Activated CD4-positive, alpha-beta T cell treated with anti-CD3 and anti-CD28 coated beads, Interleukin-2, amount 10 ng/mL, durations not matched to agents 7 days and 5 days (primary cell): ENCODE data around the gene MPZL3. TPM values are rescaled to one million over a fixed set of nuclear protein-coding genes. Genes with fewer than 3 reads are reported as not detected.

Experiments used
- CTCF ChIA-PET: fragments of 350-600 bp; sonication (Branson Sonifier 250); formaldehyde crosslinking; loops from one replicate; lab custom pipeline; 2021; ENCODE audit warnings: antibody characterized with exemption; lab: Charles Lee
- POLR2A ChIA-PET: fragments of 350-600 bp; sonication (Branson Sonifier 250); formaldehyde crosslinking; loops from one replicate; lab custom pipeline; 2021; ENCODE audit warnings: antibody characterized with exemption; lab: Charles Lee
- DNase-seq: peaks from one replicate; pipeline ENCODE4 v3.0.0-alpha.2; 2020
- H3K27ac Mint-ChIP-seq: one replicate; pipeline ENCODE4 v1.8.0; 2021; ENCODE audit warnings: mild to moderate bottlenecking, moderate library complexity, mixed read lengths
- H3K27me3 Mint-ChIP-seq: one replicate; pipeline ENCODE4 v1.8.0; 2021; ENCODE audit warnings: mixed read lengths
- H3K36me3 Mint-ChIP-seq: one replicate; pipeline ENCODE4 v1.8.0; 2021; ENCODE audit warnings: low read depth, mixed read lengths
- H3K4me1 Mint-ChIP-seq: one replicate; pipeline ENCODE4 v1.8.0; 2021; ENCODE audit warnings: mixed read lengths
- H3K4me3 Mint-ChIP-seq: one replicate; pipeline ENCODE4 v1.8.0; 2021; ENCODE audit warnings: mild to moderate bottlenecking, moderate library complexity, mixed read lengths
- H3K9me3 Mint-ChIP-seq: one replicate; pipeline ENCODE4 v1.8.0; 2021; ENCODE audit warnings: mixed read lengths
- total RNA-seq, 2 experiments: library from RNA; stranded (reverse); gene quantifications; one replicate each; pipeline ENCODE4 v1.2.3, GENCODE V29; 2021

Gene MPZL3
- total RNA-seq, 2 experiments from 2014 or later: 21.2 to 22.0 TPM

GRCh38 chr11:118263695-118264568 lies 11.8 kb upstream of the MPZL3 start, which contains the start of gene MPZL2:
MPZL2 (minus strand) TSS chr11:118264297; CDS start chr11:118264153, 144 bp downstream.
- Mint-ChIP-seq H3K36me3 (peaks cover 19% of the 10 kb centered on the region), H3K27me3 (peaks cover 10% of the 10 kb centered on the region), H3K4me1 (peaks cover 55% of the 10 kb centered on the region), H3K9me3 (no peaks in the 10 kb centered on the region), H3K27ac (peak within 1 kb of the TSS; percentile 77), H3K4me3 (peak within 1 kb of the TSS; percentile 74)
- DNase-seq: peak; percentile 37
- ChIA-PET CTCF (interaction anchor here (0.9 to 1.4 kb wide), 6 partner anchors 11 to 61 kb away, joined by 3 to 4 read pairs (median 3); no protein-coding TSS in a partner anchor), POLR2A (no interaction called here)

GRCh38 chr11:118263112-118263511 lies 10.9 kb upstream of the MPZL3 start:
- Mint-ChIP-seq H3K4me3 (peak overlapping the region; percentile 74), H3K27me3 (peaks cover 10% of the 10 kb centered on the region), H3K27ac (peak overlapping the region; percentile 77), H3K36me3 (peaks cover 27% of the 10 kb centered on the region), H3K4me1 (peaks cover 61% of the 10 kb centered on the region), H3K9me3 (peaks cover 6% of the 10 kb centered on the region)
- DNase-seq: no peak
- CTCF ChIA-PET: interaction anchor here (1.2 to 1.4 kb wide), 3 partner anchors 12 to 65 kb away, joined by 3 to 4 read pairs (median 4); no protein-coding TSS in a partner anchor
- POLR2A ChIA-PET: no interaction called here

DNA sequence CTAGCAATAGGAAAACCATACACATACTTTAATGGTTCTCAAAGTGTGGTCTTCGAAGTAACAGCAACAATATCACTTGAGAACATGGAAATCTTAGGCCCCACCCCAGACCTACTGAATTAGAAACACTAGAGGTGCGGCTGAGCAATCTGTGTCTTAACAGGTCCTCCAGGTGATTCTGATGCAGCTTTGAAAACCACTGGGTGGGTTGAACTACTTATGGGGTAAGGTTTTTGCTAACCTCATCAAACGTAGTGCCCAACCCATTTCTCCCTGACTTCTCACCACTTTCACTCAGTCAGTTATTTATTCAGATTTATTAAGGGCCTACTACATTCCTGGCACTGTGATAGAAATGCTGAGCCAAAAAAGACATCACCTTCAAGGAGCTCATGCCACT lies 8.2 kb upstream of the MPZL3 start:
- Mint-ChIP-seq H3K4me3 (no peak overlapping the region), H3K36me3 (peaks cover 34% of the 10 kb centered on the region), H3K4me1 (peaks cover 58% of the 10 kb centered on the region), H3K27me3 (peaks cover 10% of the 10 kb centered on the region), H3K9me3 (peaks cover 7% of the 10 kb centered on the region), H3K27ac (no peak overlapping the region)
- no peak for DNase-seq
- CTCF ChIA-PET: interaction anchor here (1.0 to 1.6 kb wide), 5 partner anchors 8 to 87 kb away, joined by 3 to 5 read pairs (median 3); partner anchors contain the start of gene MPZL3
- POLR2A ChIA-PET: no interaction called here

DNA sequence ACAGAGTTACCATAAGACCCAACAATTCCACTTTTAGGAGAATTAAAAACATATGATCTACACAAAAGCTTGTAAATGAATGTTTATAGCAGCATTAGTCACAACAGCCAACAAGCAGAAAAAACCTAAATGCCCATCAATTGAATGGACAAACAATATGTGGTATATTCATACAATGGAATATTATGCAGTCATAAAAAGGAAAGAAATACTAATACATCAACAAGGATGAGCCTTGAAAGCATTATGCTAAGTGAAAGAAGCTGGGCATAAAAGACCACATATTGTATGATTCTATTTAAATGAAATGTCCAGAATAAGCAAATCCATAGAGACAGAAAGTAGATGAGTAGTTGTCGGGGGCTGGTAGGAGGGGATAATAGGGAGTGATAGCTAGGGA lies 7.0 kb upstream of the MPZL3 start:
- Mint-ChIP-seq H3K27ac (no peak overlapping the region), H3K27me3 (no peaks in the 10 kb centered on the region), H3K4me1 (peaks cover 55% of the 10 kb centered on the region), H3K4me3 (no peak overlapping the region), H3K9me3 (peaks cover 7% of the 10 kb centered on the region), H3K36me3 (peaks cover 34% of the 10 kb centered on the region)
- DNase-seq: no peak
- ChIA-PET POLR2A (no interaction called here), CTCF (interaction anchor here (0.7 to 1.4 kb wide), 7 partner anchors 8 to 309 kb away, joined by 3 to 4 read pairs (median 3); no protein-coding TSS in a partner anchor)

DNA sequence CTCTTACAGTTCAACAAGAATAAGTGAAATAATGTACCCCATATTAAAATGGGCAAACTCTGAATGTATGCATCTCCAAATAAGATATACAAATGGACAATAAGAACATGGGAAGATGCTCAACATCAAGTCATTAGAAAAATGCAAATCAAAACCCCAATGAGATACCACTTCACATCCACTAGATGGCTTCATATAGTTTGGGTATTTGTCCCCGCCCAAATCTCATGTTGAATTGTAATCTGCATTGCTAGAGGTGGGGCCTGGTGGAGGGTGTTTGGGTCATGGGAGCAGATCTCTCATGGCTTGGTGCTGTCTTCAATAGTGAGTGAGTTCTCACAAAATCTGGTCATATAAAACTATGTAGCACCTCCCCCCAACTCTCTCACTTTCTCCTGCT lies 6.2 kb upstream of the MPZL3 start:
- H3K4me3 Mint-ChIP-seq: no peak overlapping the region
- peaks cover 34% of the 10 kb centered on the region for H3K36me3 Mint-ChIP-seq
- CTCF ChIA-PET: interaction anchor here (0.7 to 1.4 kb wide), 6 partner anchors 12 to 310 kb away, joined by 3 to 4 read pairs (median 3); no protein-coding TSS in a partner anchor
- POLR2A ChIA-PET: no interaction called here
- no peak overlapping the region for H3K27ac Mint-ChIP-seq
- H3K27me3 Mint-ChIP-seq: no peaks in the 10 kb centered on the region
- H3K4me1 Mint-ChIP-seq: peaks cover 48% of the 10 kb centered on the region
- peaks cover 7% of the 10 kb centered on the region for H3K9me3 Mint-ChIP-seq
- DNase-seq: no peak

- ChIA-PET CTCF (interaction anchor here (0.9 to 2.9 kb wide), 5 partner anchors 8 to 81 kb away, joined by 3 to 9 read pairs (median 3); no protein-coding TSS in a partner anchor), POLR2A (interaction anchor here (0.9 to 1.5 kb wide), 2 partner anchors 51 to 72 kb away, joined by 3 to 4 read pairs; no protein-coding TSS in a partner anchor)
- peaks cover 37% of the 10 kb centered on the region for H3K4me1 Mint-ChIP-seq
- no peak for DNase-seq
- H3K36me3 Mint-ChIP-seq: peaks cover 14% of the 10 kb centered on the region
- peak overlapping the region; percentile 99 for H3K27ac Mint-ChIP-seq
- no peaks in the 10 kb centered on the region for H3K27me3 Mint-ChIP-seq
- H3K9me3 Mint-ChIP-seq: peaks cover 1% of the 10 kb centered on the region
- H3K4me3 Mint-ChIP-seq: peak overlapping the region; percentile 96
These were observed 523 bp upstream of the MPZL3 start for GRCh38 chr11:118252688-118253087.

DNA sequence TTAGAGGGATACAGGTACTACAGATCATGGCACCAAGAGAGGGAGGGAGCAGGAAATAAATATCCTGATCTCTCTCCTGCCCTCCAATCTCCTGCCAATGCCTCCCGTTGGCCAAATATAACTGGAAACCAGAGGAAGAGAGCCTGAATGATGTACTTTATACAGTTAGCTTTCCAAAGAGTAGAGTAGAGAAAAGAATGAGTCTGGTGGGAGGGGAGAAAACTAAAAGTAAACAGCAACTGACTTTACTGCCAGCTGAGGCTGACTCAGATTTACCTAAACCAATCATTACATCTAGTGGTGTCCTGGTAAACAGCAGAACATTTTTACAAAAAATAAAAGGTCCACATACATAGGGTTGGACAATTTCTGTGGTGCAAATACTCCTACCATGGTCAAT lies 5.1 kb downstream of the MPZL3 start:
- Mint-ChIP-seq H3K9me3 (peaks cover 2% of the 10 kb centered on the region), H3K4me3 (no peak overlapping the region), H3K36me3 (peaks cover 29% of the 10 kb centered on the region), H3K4me1 (peaks cover 71% of the 10 kb centered on the region), H3K27ac (no peak overlapping the region), H3K27me3 (no peaks in the 10 kb centered on the region)
- no peak for DNase-seq
- CTCF ChIA-PET: interaction anchor here (0.7 to 2.1 kb wide), 7 partner anchors 14 to 60 kb away, joined by 3 to 7 read pairs (median 5); no protein-coding TSS in a partner anchor
- POLR2A ChIA-PET: interaction anchor here (0.5 to 1.4 kb wide), 2 partner anchors 23 to 37 kb away, joined by 3 to 7 read pairs; partner anchors contain the start of gene JAML

GRCh38 chr11:118245936-118246562 lies 6.1 kb downstream of the MPZL3 start:
- H3K4me3 Mint-ChIP-seq: no peak overlapping the region
- POLR2A ChIA-PET: interaction anchor here (0.6 kb wide), 1 partner anchor 8 kb away, joined by 4 read pairs; no protein-coding TSS in a partner anchor

GRCh38 chr11:118243993-118244762 lies 8.0 kb downstream of the MPZL3 start:
- peaks cover 37% of the 10 kb centered on the region for H3K36me3 Mint-ChIP-seq
- CTCF ChIA-PET: interaction anchor here (0.6 to 1.5 kb wide), 6 partner anchors 11 to 45 kb away, joined by 3 to 7 read pairs (median 4); no protein-coding TSS in a partner anchor
- H3K27ac Mint-ChIP-seq: peak overlapping the region; percentile 28
- no peak for DNase-seq
- POLR2A ChIA-PET: interaction anchor here (0.5 kb wide), 1 partner anchor 45 kb away, joined by 3 read pairs; no protein-coding TSS in a partner anchor
- no peaks in the 10 kb centered on the region for H3K27me3 Mint-ChIP-seq
- H3K4me3 Mint-ChIP-seq: no peak overlapping the region
- H3K4me1 Mint-ChIP-seq: peaks cover 84% of the 10 kb centered on the region
- H3K9me3 Mint-ChIP-seq: peaks cover 2% of the 10 kb centered on the region

More at GRCh38 chr11:118245936-118246562, 6.1 kb downstream of the MPZL3 start:
- H3K4me1 Mint-ChIP-seq: peaks cover 81% of the 10 kb centered on the region
- H3K27ac Mint-ChIP-seq: peak overlapping the region; percentile 75
- CTCF ChIA-PET: interaction anchor here (0.7 to 2.1 kb wide), 9 partner anchors 10 to 139 kb away, joined by 3 to 7 read pairs (median 4); no protein-coding TSS in a partner anchor
- no peak for DNase-seq
- H3K27me3 Mint-ChIP-seq: no peaks in the 10 kb centered on the region
- peaks cover 2% of the 10 kb centered on the region for H3K9me3 Mint-ChIP-seq
- H3K36me3 Mint-ChIP-seq: peaks cover 29% of the 10 kb centered on the region

DNA sequence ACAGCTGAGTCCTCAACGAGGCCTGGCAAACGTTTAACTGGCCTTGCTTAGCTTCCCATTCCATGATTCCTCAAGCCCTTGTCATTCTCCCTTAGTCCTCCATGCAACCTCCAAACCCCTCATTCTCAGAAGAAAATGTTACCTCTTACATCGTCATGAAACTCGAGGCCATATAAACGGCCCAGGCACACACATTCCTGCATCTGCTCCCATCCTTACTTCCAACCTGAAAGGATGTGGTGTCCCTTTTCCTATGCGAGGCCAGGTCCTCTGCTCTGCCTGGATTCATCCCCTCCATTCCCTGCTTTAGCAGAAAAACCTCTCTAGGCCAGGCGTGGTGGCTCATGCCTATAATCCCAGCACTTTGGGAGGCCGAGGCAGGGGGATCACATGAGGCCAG lies 9.0 kb downstream of the MPZL3 start:
- CTCF ChIA-PET: interaction anchor here (0.6 to 1.4 kb wide), 3 partner anchors 13 to 27 kb away, joined by 3 to 7 read pairs (median 3); no protein-coding TSS in a partner anchor
- Mint-ChIP-seq H3K27ac (peak overlapping the region; percentile 91), H3K9me3 (peaks cover 2% of the 10 kb centered on the region), H3K4me3 (no peak overlapping the region), H3K27me3 (no peaks in the 10 kb centered on the region), H3K36me3 (peaks cover 42% of the 10 kb centered on the region), H3K4me1 (peaks cover 89% of the 10 kb centered on the region)
- DNase-seq: no peak
- POLR2A ChIA-PET: no interaction called here

- no peaks in the 10 kb centered on the region for H3K27me3 Mint-ChIP-seq
- H3K4me3 Mint-ChIP-seq: peak overlapping the region; percentile 52
- peaks cover 86% of the 10 kb centered on the region for H3K4me1 Mint-ChIP-seq
- POLR2A ChIA-PET: no interaction called here
- peak overlapping the region; percentile 91 for H3K27ac Mint-ChIP-seq
- no peak for DNase-seq
- peaks cover 47% of the 10 kb centered on the region for H3K36me3 Mint-ChIP-seq
- CTCF ChIA-PET: interaction anchor here (0.8 to 2.0 kb wide), 6 partner anchors 9 to 43 kb away, joined by 3 to 7 read pairs (median 3); partner anchors contain the start of gene JAML
- no peaks in the 10 kb centered on the region for H3K9me3 Mint-ChIP-seq
These were observed 10.4 kb downstream of the MPZL3 start for GRCh38 chr11:118241764-118242098.
